GM19193 (cell line): ENCODE measurements around the gene RGPD3.

Experiments used
- POLR2A ChIP-seq: IDR thresholded peaks from 4 replicates; pipeline ENCODE4 v1.6.1; 2011; ENCODE audit not compliant: insufficient read depth, insufficient read length; ENCODE audit errors: extremely low read depth

Gene RGPD3

DNA sequence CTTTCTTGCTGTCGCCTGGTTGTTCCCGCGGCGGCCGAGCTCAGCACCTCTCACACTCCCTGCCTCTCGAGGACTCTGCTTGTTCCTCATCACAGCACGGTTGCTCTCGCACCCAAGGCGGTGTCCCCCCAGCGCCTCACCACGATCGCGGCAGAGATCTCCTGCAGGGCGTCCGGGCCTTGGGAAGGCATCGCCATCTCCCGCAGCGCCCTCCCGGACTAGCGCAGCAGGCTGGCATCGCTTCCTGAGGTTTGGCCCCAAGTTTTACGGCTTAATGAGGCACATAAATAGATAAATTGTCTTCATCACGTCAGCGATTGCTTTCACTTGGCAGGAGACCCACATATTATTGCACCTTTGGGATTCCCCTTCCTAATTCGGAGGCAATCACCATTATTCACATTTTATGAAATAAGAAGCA is 125.4 kb downstream of the RGPD3 start:
- no peak for TF ChIP-seq POLR2A

DNA sequence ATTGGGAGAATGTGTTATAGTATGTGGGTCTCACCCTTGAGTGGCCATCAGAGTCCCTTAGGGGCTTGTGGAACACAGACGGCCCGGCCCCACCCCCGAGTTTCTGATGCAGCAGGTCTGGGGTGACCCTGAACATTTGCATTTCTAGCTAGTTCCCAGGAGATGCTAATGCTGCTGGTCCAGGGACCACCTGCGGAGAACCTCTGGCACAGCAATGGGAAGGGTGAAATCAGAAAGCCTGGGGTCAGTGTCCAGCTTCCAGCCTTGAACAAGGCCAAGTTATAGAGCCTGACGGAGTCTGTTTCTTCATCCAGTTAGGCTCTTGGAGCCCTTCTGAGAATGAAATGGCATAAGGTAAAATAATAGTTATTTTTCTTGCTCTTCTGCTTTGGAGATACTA is 126.5 kb downstream of the RGPD3 start:
- no peak for TF ChIP-seq POLR2A
